ENCODE measurements around the gene ATRIP. TPM values are rescaled to one million over a fixed set of nuclear protein-coding genes. Genes with fewer than 3 reads are reported as not detected.

The ATRIP gene
- total and polyA plus RNA-seq, 2 of the 8 experiments (the other 6 are each of a cell fraction or from before 2014, with no cell fraction given): 18.5 to 20.2 TPM

- Histone ChIP-seq H4K5ac (ENCODE audit: insufficient read length, low read depth, low read length) (peak overlapping the region; percentile 82), H3K4me1 (replicated peaks in 1 of 4; ENCODE audit: control insufficient read depth in 3 of 4, insufficient read depth in 4 of 4, low read length in 3 of 4) (peaks cover 0 to 28% (median 19%) of the 10 kb centered on the region in 4 experiments; a peak in 6 of 7 replicates), H3K4ac (replicated peaks; ENCODE audit: insufficient read length, low read depth, low read length) (peak overlapping the region; percentile 63), H2AFZ (ENCODE audit: low read length) (peak overlapping the region; percentile 28; the same call in 1 of the 2 replicates), H3K79me1 (ENCODE audit: low read depth, low read length) (peaks cover 10% of the 10 kb centered on the region), H2AK5ac (ENCODE audit: low read depth, low read length) (peak overlapping the region; percentile 98), H4K91ac (replicated peaks; ENCODE audit: insufficient read length, low read length) (peak overlapping the region; percentile 99), H3K36me3 (ENCODE audit: control insufficient read depth in 2 of 4, insufficient read depth in 4 of 4, low read length in 3 of 4) (peaks cover 3 to 25% (median 7%) of the 10 kb centered on the region in 4 experiments; a peak in 7 of 8 replicates), H3K18ac (ENCODE audit: extremely low read depth, low read length) (peak overlapping the region; percentile 96), H3K79me2 (ENCODE audit: control insufficient read depth in 1 of 2, insufficient read depth in 2 of 2, low read length in 2 of 2) (peaks cover 0 to 22% of the 10 kb centered on the region in 2 experiments; a peak in 2 of 4 replicates), H3K23me2 (ENCODE audit: low read depth, low read length) (peaks cover 6% of the 10 kb centered on the region), H3K27me3 (replicated peaks in 1 of 4; ENCODE audit: control insufficient read depth in 3 of 4, extremely low read depth in 1 of 4, insufficient read depth in 3 of 4, low read length in 3 of 4) (no peaks in the 10 kb centered on the region), H3K14ac (ENCODE audit: insufficient read length) (no peak overlapping the region), H3K4me3 (ENCODE audit: extremely low read depth in 1 of 4, insufficient read depth in 2 of 4, low read depth in 3 of 4, low read length in 4 of 4) (peak overlapping the region; percentile 54 to 79 (median 69)), H3K23ac (ENCODE audit: insufficient read length) (no peak overlapping the region), H2BK5ac (ENCODE audit: low read depth, low read length) (peak overlapping the region; percentile 100), H2BK120ac (replicated peaks; ENCODE audit: low read depth, low read length) (peak overlapping the region; percentile 68), H2BK20ac (ENCODE audit: low read length) (0 out of 2 replicates have a peak overlapping the region, but pooled peaks have one; percentile 32), H4K20me1 (replicated peaks in 1 of 2; ENCODE audit: control insufficient read depth in 1 of 2, insufficient read depth in 2 of 2, low read length in 2 of 2) (peaks cover 0 to 4% of the 10 kb centered on the region in 2 experiments), H2BK15ac (ENCODE audit: low read length) (0 out of 2 replicates have a peak overlapping the region, but pooled peaks have one; percentile 61), H3K27ac (ENCODE audit: low read depth, low read length) (peak overlapping the region; percentile 97), H3K9me3 (ENCODE audit: insufficient read depth in 2 of 2, low read depth in 1 of 2, low read length in 1 of 2) (no peaks in the 10 kb centered on the region), H3K4me2 (ENCODE audit: insufficient read depth in 1 of 2, low read depth in 2 of 2, low read length in 2 of 2) (peak overlapping the region; percentile 91 to 97), H3K9ac (replicated peaks in 1 of 4; ENCODE audit: extremely low read depth in 1 of 4, low read depth in 3 of 4, low read length in 3 of 4) (peak overlapping the region in 3 of 4 experiments; percentile 81 to 87 (median 82); a peak in 6 of 7 replicates), H2BK12ac (ENCODE audit: low read depth, low read length) (peak overlapping the region; percentile 100), H4K8ac (ENCODE audit: extremely low read depth, insufficient read depth, low read length) (peak overlapping the region; percentile 91), H3K56ac (replicated peaks; ENCODE audit: insufficient read length, low read depth, low read length) (peak overlapping the region; percentile 74)
- FAIRE-seq (no peak), DNase-seq (ENCODE audit: low read depth in 1 of 2, low spot score in 2 of 2) (peak in 1 of 2 experiments; percentile 25)
- ChIA-PET CTCF (ENCODE audit: partially characterized antibody) (interaction anchor here (0.7 to 21.5 kb wide), 20 partner anchors 8 to 232 kb away, joined by 3 to 251 read pairs (median 4); partner anchors contain the start of gene SHISA5), POLR2A (ENCODE audit: partially characterized antibody) (interaction anchor here (0.6 to 7.6 kb wide), 17 partner anchors 9 to 201 kb away, joined by 3 to 83 read pairs (median 10); partner anchors contain the start of genes ATRIP, CCDC51, PFKFB4 and PLXNB1)
- TF ChIP-seq SP1 (IDR thresholded peaks at IDR 0.05; ENCODE audit: low read depth, low read length) (no peak), POLR2AphosphoS5 (IDR thresholded peaks at IDR 0.05; ENCODE audit: low read depth, low read length) (peak; percentile 59; the same call in 1 of the 2 replicates)
- WGBS, 2 experiments (ENCODE audit: extremely low coverage in 1 of 2, insufficient coverage in 1 of 2, insufficient read length in 1 of 2, insufficient replicate concordance in 2 of 2, low coverage in 1 of 2, low lambda C conversion rate in 2 of 2, missing lambda C conversion rate in 1 of 2): 19% methylated on average over 5 of the region's 5 CpGs; no CpG with 5 or more reads in 1 of the 2 experiments
These were observed 26.1 kb downstream of the ATRIP start for GRCh38 chr3:48472673-48472922.

Data from H1 (cell line).